NCI-H128 (cell line): ENCODE results near the gene TAF11L2.
"Not testable (repeated sequence)": the region's sequence is repeated elsewhere in the genome, so short reads cannot be mapped to it uniquely, and the experiment has no call there.

Source experiments
- DNase-seq: peaks from one replicate; lab custom pipeline; 2025; ENCODE audit not compliant: unreplicated experiment; lab: John Stamatoyannopoulos, UW

TAF11L2 gene

DNA sequence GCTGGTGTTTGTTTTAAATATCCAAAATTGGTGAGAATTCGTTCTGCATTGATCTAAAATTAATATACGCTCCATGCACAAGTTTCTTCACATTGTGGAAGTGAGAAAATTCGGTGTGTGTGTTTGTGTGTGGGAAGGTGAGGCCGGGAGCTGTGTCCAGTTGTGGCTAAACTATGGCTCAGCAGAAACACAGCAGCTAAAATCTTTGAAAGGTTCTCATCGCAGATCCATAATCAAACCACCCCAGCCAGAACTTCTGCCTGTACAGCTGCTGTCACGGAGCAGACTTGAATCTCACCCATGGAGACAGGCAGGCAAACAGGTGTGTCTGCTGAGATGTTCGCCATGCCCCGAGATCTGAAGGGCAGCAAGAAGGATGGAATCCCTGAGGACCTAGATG is at the start of gene TAF11L2:
TAF11L2 (plus strand) TSS at position 301 of the 400 bp plus-strand sequence.
- not testable (repeated sequence) for DNase-seq

DNA sequence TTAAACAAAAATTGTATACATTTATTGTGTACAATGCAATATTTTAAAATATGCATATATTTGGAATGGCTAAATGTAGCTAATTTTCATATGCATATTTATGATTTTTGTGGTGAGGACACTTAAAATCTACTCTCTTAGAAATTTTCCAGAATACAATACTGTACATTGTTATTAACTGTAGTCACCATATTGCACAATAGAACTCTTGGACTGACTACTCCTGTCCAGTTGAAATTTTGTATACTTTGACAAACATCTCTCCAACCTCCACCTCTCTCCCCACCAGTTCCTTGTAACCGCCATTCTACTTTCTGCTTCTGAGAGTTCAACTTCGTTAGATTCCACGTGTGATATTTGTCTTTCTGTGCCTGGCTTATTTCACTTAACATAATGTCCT is 49.2 kb upstream of the TAF11L2 start:
- DNase-seq, result no peak

DNA sequence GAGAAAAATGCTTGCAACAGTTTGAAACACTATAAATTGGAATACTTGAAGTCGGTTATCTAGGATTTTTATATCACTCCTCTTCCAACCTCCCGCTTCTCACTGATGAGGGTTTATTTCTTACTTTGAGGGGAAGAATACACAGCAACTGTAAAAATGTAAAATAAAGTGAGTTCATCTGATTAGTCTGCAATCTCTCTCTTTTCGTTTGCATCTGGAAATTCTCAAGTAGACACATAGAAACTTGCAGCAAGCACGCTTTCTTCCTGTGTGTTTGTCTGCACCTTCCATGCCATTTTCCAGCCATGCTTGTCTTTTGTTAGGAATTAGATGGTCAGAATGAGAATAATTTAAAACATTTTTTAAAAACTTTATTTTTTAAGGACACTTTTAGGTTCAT is 45.1 kb upstream of the TAF11L2 start:
- no peak for DNase-seq

DNA sequence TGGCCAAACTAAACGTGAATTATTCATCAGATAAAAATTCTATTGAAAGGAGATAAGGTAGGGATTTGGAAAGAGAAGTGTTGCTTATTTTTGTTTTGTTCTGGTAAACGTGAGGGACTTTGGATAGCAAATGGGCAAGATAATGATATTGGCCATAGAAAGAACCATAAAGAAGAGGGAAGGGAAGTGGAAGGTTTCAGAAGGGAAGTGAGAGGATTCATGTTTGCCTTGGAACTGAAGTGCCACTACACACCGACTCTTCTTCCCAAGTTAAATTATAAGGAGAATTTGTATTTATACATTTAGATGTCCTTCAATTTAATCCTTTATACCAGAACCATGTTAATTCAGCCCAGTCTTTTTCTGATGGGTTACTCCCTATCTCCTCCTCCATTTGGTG is 42.1 kb upstream of the TAF11L2 start:
- DNase-seq, result no peak

DNA sequence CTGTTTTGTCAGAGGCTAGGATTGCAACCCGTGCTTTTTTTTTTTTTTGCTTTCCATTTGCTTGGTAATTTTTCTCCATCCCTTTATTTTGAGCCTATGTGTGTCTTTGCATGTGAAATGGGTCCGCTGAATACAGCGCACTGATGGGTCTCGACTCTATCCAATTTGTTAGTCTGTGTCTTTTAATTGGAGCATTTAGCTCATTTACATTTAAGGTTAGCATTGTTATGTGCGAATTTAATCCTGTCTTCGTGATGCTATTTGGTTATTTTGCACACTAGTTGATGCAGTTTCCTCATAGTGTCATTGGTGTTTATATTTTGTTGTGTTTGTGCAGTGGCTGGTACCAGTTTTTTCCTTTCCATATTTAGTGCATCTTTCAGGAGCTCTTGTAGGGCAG is 36.2 kb upstream of the TAF11L2 start:
- DNase-seq, result no peak

DNA sequence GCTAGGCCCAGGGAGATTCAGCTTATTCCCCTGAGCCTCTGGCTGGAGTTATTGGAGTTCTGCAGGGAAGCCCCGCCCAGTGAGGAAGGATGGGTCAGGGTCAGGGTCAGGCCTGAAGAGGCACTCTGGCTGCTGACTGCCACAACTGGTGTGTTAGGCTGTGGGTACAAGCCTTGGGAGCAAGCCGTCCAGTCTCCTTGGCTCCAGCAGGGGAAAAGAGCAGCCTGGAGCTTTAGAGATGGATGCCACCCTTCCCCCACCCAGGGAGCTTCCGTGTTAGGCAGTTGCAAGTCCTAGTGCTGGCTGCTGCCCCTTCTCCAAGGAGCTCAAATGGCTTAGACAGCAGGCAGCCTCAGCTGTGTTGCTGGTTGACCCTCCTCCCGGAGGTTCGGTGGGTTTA is 34.4 kb upstream of the TAF11L2 start:
- DNase-seq, result no peak

DNA sequence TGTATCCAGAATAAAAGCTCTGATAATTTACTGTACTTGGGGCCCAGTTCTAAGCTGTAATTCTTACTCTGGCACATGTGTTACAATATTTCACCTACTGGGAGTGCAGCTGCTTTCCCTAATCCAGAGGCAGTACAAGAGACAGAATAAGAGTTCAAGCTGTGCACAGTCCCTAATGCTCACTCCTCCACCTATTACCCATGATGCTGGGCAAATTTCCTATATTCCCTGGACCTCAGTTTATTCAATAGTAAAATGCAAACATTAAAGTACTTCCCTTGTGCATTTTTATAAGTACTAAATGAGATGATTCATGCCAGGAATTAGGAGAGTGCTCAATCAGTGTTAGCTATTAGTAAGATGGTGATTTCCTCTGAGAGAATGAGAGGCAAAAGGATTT is 28.0 kb upstream of the TAF11L2 start:
- no peak for DNase-seq

DNA sequence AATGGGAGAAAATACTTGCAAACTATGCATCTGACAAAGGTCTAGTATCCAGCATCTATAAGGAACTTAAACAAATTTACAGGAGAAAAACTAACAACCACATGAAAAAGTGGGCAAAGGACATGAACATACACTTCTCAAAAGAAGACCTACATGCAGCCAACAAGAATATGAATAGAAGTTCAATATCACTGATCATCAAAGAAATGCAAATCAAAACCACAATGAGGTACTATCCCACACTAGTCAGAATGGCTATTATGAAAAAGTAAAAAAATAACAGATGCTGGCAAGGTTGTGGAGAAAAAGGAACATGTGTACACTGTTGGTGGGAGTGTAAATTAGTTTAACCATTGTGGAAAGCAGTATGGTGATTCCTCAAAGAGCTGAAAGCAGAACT is 23.0 kb upstream of the TAF11L2 start:
- not testable (repeated sequence) for DNase-seq

DNA sequence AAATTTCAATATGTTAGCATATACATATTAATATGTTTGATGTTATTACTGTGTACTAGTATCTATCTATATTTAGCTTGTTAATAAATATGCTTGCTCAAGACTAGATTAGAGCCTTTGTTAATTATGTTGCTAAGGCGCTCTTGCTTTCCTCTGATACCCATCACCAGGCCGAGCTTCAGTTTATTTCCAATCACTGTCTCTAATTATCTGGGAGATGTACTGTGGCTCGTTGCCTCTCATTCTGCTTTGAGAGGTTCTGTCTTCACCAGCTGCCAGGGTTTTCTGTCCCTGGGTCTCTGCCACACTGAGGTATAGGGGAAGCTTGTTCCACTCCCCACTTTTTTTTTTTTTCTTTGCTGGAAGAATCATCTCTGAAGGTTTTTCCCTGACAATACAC is 21.0 kb upstream of the TAF11L2 start:
- no peak for DNase-seq

DNA sequence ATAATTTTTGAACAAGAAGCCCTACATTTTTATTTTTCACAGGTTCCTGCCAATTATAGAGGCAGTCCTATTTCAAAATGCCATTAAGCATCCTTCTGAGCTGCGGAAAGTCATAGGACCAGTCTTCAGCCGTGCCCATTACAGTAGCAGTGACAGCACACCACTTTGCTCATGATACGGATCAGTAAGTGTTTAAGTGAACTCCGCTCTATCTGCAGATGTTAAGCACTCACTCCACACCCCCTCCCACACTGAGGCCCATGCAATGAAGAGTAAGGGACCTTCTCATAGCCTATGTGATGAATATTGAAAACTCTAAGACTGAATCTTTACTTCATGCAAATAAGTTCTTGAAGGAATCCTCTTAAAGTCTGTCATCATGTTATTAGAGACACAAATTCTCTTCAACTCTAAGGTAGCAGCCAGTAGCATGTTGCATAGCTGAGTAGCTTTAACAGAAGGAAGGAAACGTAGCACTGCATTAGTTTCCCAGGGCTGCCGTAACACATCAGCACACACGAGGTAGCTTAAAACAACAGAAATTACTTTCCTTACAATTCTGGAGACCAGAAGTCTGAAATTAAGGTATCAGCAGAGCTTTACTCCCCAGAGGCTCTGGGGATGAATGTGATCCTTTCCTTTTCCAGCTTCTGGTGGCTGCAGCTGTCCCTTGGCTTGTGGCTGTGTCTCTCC is 20.3 kb upstream of the TAF11L2 start:
- DNase-seq, result peak; percentile 32

DNA sequence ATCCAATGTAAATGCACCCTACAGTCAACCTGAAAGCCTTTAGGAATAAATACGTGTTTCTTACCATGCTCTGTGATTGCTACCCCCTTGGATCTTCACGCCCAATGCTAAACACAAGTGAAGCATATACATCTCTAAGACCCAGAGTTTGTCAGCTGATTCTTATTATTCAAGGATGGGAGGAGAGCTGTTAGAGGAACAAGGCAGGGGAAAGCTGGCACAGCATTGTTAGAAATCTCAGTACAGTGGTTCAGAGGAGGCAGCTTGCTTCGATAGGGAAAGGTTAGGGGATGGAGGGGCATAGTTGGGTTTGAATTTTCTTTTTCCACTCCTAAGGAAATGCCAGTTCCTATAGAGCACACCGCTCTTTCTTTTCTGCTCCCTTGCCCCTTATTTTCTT is 16.7 kb upstream of the TAF11L2 start:
- DNase-seq, result no peak

DNA sequence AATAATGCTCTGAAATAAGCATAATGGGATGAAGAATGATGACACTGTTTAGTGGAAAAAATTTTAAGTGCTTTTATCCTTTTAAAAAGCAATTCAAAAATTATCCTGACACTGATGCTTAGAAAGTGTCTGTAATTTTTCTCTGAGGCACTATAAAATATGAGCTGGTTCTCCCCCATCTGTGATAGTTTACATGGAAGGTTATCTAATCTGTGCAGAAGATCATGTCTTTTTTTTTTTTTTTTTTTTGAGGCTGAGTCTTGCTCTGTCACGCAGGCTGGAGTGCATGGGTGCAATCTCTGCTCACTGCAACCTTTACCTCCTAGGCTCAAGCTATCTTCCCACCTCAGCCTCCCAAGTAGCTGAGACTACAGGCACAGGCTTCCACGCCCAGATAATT is 15.2 kb upstream of the TAF11L2 start:
- DNase-seq, result no peak

DNA sequence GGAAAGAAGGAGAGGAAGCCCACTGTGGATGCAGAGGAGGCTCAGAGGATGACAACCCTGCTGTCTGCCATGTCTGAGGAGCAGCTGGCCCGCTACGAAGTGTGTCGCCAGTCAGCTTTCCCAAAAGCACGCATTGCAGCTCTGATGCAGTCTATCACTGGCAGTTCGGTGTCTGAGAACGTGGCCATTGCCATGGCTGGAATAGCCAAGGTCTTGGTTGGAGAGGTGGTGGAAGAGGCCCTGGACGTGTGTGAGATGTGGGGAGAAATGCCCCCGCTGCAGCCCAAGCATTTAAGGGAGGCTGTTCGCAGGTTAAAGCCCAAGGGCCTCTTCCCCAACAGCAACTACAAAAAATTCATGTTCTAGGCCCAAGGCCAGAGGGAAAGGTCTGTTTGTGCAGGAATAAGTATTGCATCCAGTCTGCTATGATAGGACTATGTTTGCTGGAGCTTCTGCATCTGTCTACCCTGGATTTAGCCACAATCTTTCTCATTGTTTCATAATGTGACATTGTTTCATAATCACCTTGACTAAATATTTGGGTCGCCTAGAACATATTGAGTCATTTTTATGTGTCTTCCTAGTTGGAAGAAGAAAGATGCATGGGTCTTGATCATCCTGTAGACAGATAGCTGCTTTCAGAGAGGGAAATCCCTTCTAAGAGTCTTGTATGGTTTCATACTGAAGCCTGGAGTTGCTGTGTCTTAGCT is 11.4 kb upstream of the TAF11L2 start:
- not testable (repeated sequence) for DNase-seq

DNA sequence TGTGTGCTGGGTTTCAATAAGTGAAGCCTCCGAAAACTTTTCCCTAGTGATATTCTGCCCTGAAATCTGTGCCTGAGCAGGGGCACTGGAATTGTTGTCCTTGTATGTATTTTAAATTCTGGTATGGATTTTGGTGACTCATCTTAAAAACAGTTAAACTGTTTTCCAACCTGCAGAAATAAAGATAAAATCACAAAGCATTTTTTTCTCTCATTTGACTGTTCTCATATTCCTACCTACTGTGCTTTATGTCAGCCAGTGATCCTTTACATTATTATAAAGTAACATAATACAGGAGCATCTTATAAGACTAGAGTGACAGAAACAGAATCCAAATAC is 10.9 kb upstream of the TAF11L2 start:
- DNase-seq, result no peak

DNA sequence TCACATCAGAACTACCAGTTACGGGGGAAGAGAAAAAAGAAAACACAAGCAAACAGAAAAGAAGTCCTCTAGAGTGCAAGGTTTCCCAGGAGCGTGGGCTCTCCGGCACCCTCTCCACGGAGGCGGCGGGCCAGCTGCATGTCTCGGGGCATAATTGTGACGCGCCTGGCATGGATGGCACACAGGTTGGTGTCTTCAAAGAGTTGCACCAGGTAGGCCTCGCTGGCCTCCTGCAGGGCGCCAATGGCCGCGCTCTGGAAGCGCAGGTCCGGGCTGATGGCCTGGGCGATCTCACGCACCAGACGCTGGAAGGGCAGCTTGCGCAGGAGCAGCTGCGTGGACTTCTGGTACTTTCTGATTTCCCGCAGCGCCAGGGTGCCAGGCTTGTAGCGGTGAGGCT is 6.8 kb upstream of the TAF11L2 start:
- not testable (repeated sequence) for DNase-seq

DNA sequence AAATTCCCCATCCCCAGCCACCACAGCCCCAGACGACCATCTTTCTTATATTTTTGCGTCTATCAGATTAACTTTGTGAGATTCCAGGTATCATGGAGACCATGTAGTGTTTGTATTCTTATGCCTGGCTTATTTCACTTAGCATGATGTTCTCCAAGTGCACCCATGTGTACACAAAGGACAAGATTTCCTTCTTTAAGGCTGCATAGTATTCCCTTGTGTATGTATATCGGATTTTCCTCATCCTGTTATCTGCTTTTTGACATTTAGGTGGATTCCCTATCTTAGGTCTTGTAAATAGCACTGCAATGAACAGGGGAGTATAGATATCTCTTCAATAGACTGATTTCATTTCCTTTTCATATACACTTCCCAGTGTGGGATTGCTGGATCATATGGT is 5.3 kb upstream of the TAF11L2 start:
- DNase-seq, result no peak

DNA sequence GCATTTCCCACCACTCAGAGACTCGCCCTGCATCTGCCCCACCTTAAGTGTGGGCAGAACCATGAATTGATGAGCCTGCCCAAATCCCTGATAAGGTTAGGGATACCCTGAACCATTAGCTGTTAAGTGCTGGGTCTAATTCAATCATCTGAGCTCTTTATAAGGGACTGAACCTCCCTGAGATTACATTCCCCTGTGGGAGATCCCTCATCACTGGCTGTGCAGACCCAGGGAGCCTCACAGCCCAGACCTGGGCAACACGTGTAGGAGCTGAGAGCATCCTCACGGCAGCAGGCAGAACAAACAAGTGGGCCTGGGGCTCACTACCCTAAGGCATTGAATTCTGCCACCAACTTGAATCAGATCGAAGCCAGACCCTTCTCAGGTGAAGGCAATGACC is 585 bp upstream of the TAF11L2 start:
- DNase-seq, result no peak

DNA sequence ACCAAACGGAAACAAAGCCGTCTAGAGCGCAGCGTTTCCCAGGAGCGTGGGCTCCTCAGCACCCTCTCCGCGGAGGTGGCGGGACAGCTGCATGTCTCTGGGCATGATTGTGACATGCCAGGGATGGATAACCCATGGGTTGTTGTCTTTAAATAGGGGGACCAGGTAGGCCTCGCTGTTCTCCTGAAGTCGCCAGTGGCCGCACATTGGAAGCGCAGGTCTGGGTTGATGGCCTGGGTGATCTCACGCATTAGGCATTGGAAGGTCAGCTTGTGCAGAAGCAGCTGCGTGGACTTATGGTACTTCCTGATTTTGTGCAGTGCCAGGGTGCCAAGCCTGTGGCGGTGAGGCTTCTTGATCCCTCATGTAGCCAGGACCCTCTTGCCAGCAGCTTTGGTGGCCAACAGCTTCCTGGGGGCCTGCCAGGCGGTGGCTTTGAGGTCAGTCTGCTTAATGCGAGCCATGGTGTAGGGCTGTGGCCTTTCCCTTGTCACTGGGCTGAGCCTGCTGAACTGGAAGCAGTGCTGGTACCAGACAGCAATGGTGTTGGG is 13.8 kb downstream of the TAF11L2 start:
- DNase-seq, result no peak

DNA sequence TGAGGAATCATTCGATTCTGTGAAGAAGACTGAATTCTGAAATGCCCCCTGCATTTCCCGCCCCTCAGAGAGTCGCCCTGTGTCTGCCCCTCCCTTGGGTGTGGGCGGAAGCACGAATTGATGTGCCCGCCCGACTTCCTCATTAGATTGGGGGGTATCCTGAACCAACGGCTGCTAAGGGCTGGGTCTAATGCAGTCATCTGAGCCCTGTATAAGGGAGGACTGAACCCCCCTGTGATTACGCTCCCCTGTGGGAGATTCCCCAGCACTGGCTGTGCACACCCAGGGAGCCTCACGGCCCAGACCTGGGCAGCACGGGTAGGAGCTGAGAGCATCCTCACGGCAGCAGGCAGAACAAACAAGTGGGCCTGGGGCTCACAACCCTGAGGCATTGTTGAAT is 19.5 kb downstream of the TAF11L2 start:
- not testable (repeated sequence) for DNase-seq

DNA sequence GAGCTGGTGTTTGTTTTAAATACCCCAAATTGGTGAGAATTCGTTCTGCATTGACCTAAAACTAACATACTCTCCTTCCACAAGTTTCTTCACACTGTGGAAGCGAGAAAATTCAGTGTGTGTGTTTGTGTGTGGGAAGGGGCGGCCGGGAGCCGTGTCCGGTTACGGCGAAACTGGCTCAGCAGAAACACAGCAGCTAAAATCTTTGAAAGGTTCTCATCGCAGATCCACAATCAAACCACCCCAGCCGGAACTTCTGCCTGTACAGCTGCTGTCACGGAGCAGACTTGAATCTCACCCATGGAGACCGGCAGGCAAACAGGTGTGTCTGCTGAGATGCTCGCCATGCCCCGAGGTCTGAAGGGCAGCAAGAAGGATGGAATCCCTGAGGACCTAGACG is 20.0 kb downstream of the TAF11L2 start, which contains the start of gene TAF11L3:
TAF11L3 (plus strand) TSS at position 301 of the 400 bp plus-strand sequence.
- not testable (repeated sequence) for DNase-seq

DNA sequence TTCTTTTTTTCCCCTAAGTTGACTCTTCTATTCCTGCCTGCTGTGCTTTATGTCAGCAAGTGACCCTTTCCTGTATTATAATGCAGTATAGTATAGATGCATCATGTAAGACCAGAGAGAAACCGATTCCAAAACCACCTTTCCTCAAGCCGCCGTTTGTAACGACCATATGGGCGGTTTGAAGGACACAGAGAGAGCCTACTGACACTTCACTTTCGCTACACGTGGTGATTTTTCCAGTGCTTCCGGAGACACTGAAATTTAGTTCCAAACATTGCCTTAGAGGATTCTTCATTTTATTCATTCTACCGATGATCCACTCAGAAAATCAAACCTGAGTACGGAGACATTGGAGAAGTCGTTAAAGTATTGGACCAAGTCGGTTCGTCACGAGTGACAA is 21.5 kb downstream of the TAF11L2 start:
- not testable (repeated sequence) for DNase-seq

DNA sequence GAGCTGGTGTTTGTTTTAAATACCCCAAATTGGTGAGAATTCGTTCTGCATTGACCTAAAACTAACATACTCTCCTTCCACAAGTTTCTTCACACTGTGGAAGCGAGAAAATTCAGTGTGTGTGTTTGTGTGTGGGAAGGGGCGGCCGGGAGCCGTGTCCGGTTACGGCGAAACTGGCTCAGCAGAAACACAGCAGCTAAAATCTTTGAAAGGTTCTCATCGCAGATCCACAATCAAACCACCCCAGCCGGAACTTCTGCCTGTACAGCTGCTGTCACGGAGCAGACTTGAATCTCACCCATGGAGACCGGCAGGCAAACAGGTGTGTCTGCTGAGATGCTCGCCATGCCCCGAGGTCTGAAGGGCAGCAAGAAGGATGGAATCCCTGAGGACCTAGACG is 23.5 kb downstream of the TAF11L2 start, which contains the start of gene TAF11L4:
TAF11L4 (plus strand) TSS at position 301 of the 400 bp plus-strand sequence.
- not testable (repeated sequence) for DNase-seq
